Epithelial cell of proximal tubule (primary cell): ENCODE results near the gene JOSD1. TPM values are rescaled to one million over a fixed set of nuclear protein-coding genes. Genes with fewer than 3 reads are reported as not detected.

Experiments
- DNase-seq: peaks from one replicate; pipeline ENCODE4 v3.0.0-alpha.2; 2011; ENCODE audit warnings: low read depth
- H3K4me3 ChIP-seq: 2 replicates; pipeline ENCODE4 v1.5.1; 2011; ENCODE audit warnings: low read depth, mild to moderate bottlenecking, low read length
- total RNA-seq: library from RNA; depleted of rRNA; stranded (reverse); fragments of >200 nt; gene quantifications from 2 replicates; pipeline ENCODE4 v1.2.3, GENCODE V29; 2015
- TF ChIP-seq, protein P1 (sequence below): conservative IDR thresholded peaks from 2 replicates; pipeline ENCODE4 v1.5.1; 2012; ENCODE audit warnings: low read depth, mild to moderate bottlenecking, low read length

The JOSD1 gene
- total RNA-seq, 1 donor from 2014 or later = 89.6 TPM

- TF ChIP-seq, protein P1, sequence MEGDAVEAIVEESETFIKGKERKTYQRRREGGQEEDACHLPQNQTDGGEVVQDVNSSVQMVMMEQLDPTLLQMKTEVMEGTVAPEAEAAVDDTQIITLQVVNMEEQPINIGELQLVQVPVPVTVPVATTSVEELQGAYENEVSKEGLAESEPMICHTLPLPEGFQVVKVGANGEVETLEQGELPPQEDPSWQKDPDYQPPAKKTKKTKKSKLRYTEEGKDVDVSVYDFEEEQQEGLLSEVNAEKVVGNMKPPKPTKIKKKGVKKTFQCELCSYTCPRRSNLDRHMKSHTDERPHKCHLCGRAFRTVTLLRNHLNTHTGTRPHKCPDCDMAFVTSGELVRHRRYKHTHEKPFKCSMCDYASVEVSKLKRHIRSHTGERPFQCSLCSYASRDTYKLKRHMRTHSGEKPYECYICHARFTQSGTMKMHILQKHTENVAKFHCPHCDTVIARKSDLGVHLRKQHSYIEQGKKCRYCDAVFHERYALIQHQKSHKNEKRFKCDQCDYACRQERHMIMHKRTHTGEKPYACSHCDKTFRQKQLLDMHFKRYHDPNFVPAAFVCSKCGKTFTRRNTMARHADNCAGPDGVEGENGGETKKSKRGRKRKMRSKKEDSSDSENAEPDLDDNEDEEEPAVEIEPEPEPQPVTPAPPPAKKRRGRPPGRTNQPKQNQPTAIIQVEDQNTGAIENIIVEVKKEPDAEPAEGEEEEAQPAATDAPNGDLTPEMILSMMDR = no peak
- H3K4me3 ChIP-seq = no peak overlapping the region
- no peak for DNase-seq
These were observed 19.6 kb upstream of the JOSD1 start for GRCh38 chr22:38720350-38720749.

- no peak overlapping the region for H3K4me3 ChIP-seq
- TF ChIP-seq, protein P1 = no peak
- no peak for DNase-seq
These were observed 18.5 kb upstream of the JOSD1 start for GRCh38 chr22:38719196-38719595.

DNA sequence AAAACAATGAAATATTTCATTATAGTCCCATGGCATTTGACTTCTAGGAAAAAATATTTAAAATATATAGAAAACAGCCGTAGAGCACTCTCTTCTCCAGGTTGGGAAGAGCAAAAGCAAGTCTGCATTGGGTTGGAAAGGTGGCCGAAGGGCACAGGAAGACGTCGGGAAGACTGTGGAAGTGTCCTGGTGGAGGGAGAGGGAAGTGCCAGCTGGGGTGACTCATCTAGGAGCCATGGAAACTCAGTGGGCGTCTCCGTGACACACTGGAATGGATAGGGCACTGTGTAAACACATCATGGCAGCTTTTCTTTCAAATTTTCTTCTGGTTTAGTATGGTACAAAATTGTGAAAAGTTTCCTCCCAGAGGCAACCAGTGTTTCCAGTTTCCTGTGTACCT, 17.7 kb upstream of the JOSD1 start:
- TF ChIP-seq, protein P1 = peak; percentile 70
- no peak for DNase-seq
- no peak overlapping the region for H3K4me3 ChIP-seq

- DNase-seq = no peak
- H3K4me3 ChIP-seq = no peak overlapping the region
- TF ChIP-seq, protein P1 = no peak
These were observed 16.5 kb upstream of the JOSD1 start for GRCh38 chr22:38717244-38717643.

- TF ChIP-seq, protein P1 = no peak
- no peak overlapping the region for H3K4me3 ChIP-seq
These were observed 16.1 kb upstream of the JOSD1 start for GRCh38 chr22:38716826-38717225.

GRCh38 chr22:38716271-38716670, 15.5 kb upstream of the JOSD1 start:
- no peak for DNase-seq
- TF ChIP-seq, protein P1 = no peak
- H3K4me3 ChIP-seq = no peak overlapping the region

More at GRCh38 chr22:38716826-38717225, 16.1 kb upstream of the JOSD1 start:
- DNase-seq = no peak

- no peak overlapping the region for H3K4me3 ChIP-seq
- DNase-seq = no peak
- TF ChIP-seq, protein P1 = no peak
These were observed 15.1 kb upstream of the JOSD1 start for GRCh38 chr22:38715852-38716251.
